Measurements from ENCODE around the gene KBTBD4.
"Not testable (repeated sequence)": the region's sequence is repeated elsewhere in the genome, so short reads cannot be mapped to it uniquely, and the experiment has no call there.

Gene KBTBD4

GRCh38 chr11:47589977-47590861 is 11.4 kb upstream of the KBTBD4 start:
- no peak for DNase-seq

DNA sequence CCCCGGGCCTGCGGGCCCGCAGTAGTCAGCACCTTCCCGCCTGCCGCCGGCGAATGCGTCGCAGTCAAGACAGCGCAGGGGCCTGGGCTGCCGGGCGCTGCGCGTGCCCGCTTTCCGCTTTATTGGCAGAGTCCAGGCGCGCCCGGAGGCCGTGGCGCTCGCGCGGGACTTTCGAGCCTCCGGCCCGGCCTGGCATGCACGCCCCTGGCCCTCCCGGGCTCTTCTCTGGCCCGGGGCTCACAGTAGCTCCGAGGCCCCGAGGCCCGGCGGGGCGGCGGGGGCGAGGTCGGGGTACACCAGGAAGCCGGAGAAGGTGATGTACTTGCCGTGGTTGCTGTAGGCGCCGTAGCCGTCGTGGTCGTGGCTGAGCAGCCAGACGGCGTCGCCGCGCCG is 10.8 kb upstream of the KBTBD4 start:
- no peak for DNase-seq

- no peak for DNase-seq
Observed at GRCh38 chr11:47589118-47589517, 10.3 kb upstream of the KBTBD4 start.

DNA sequence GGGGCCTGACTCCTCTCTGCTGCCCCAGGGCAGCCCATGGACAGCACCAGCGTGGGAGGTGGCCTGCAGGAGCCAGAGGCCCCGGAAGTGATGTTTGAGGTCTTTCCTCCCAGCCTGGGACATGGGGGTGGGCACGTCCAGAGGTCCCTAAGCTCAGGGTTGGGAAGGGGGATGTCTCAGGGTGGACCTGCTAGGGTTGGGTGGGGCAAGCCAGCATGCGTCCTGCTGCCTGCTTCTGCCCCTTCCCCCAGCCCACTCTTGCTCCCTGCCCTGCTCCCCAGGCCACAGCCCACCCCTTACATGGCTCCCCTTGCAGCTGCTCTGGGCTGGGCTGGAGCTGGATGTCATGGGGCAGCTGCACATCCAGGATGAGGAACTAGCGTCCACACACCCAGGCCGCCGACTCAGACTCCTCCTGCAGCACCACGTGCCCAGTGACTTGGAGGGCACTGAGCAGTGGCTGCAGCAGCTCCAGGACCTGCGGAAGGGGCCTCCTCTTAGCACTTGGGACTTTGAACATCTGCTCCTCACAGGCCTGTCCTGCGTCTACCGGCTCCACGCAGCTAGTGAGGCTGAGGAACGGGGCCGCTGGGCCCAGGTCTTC is 9.1 kb upstream of the KBTBD4 start:
- DNase-seq: peak; percentile 87 to 92 (median 88)

GRCh38 chr11:47587039-47587716 is 8.4 kb upstream of the KBTBD4 start:
- DNase-seq: peak in 1 of 3 donors; percentile 22

DNA sequence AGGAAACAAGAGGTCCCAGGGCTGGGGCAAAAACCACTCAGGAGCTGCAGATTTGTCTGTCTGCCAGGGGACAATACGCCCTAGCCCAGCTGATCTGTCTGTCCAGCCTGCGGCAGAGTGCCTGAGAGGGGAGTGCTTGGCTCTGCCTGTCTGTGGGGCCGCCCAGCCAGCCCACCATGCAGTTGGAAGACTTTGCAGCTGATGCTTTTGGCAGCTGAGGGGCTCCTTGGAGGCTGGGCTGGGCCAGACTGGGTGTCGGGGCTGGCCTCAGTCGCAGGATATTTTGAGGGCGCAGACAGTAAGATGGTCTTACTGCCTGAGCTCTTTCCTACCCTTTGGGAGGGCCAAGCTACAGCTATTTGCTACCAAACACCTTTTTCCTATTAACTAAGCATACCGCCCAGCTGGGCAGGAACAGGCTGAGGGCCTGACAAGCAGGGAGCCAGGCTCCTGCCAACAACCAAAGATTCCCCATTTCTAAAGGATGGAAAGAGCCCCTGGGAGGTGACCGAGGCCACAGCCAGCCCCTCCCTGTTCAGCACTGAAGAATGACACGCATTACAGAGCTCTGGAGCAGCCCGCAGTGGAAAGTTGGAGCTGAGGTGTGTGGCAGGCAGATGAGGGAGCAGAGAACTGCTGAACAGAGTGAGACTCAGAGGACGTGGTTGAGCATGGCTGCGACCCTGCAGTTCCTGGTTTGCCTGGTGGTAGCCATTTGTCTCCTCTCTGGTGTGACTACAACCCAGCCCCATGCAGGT is 7.5 kb upstream of the KBTBD4 start, which contains the start of gene FAM180B:
TSS of gene FAM180B (plus strand) at position 581 of the 758 bp plus-strand sequence. CDS start at position 672, 91 bp downstream.
- DNase-seq: no peak

GRCh38 chr11:47583844-47584243 is 5.1 kb upstream of the KBTBD4 start:
- no peak for DNase-seq

DNA sequence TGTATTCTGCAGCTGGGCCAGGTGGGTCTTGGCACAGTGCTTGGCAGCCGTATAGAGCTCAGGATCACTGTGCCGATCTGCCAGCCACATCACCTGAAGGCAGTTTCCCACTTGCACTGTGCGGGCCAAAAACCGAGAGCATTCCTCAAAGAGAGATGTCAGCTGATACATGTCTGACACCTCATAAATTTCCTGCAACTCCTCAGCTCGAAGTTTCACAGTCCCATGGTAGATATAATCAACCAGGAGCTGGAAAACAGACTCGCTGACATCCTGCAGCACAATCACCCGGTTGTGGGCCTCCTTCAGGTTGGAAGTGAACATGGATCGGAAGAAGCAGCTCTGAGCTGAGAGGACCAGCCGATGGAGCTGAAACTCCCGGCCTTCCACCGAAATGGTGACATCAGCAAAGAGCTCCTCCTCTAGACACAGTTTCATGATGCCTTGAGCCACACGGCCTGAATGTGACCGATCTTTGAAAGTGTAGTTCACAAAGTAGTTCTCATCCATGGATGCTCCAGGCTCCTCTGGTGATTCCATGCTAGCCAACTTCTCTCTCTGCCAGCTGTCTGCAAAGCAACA is 1.2 kb downstream of the KBTBD4 start:
- DNase-seq: no peak

DNA sequence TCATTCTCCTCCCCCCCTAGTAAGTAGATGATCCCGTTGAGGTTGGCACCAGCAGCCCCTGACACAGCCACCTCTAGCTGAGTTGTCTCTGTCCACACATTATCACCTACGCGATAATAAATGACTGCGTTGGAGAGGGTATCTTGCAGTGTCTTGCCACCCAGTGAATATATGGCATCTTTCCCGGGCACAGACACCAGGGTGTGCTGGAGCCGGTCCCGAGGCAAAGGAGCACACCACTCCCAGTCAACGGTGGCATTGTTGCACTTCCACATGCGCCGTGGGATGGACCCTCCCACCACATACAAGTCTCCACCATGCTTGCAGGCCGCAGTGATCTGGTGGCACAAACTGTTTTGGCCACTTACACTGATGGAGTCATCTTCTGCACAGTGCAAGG is 5.4 kb downstream of the KBTBD4 start:
- no peak for DNase-seq

- no peak for DNase-seq
Observed at GRCh38 chr11:47572715-47573255, 6.0 kb downstream of the KBTBD4 start.

- DNase-seq: no peak
Observed at GRCh38 chr11:47571895-47572294, 6.9 kb downstream of the KBTBD4 start.

DNA sequence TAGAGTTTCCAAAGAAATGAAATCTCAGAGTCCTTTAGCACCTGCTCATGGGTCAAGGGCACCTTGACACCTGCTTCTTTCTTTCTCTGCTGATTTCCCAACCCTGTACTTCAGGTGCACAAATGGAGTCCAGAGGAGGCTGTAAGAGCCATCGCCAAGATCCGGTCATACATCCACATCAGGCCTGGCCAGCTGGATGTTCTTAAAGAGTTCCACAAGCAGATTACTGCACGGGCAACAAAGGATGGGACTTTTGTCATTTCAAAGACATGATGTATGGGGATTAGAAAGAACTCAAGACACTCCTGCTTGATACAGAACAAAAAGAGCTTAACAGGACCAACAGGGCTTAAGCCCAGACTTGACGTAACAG is 7.4 kb downstream of the KBTBD4 start:
- DNase-seq: no peak

- DNase-seq: peak; percentile 41 to 45 (median 42)
Observed at GRCh38 chr11:47570651-47571356, 8.0 kb downstream of the KBTBD4 start.

DNA sequence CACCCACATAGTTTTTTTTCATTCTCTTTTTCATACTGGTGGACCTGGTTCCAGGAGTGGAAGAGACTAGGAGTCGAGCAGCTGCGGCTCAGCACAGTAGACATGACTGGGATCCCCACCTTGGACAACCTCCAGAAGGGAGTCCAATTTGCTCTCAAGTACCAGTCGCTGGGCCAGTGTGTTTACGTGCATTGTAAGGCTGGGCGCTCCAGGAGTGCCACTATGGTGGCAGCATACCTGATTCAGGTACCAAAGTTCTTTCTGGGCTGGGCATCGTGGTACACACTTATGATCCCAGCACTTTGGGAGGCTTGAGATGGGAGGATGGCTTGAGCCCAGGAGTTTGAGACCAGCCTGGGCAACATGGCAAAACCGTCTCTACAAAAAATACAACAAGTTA is 9.1 kb downstream of the KBTBD4 start:
- DNase-seq: no peak

DNA sequence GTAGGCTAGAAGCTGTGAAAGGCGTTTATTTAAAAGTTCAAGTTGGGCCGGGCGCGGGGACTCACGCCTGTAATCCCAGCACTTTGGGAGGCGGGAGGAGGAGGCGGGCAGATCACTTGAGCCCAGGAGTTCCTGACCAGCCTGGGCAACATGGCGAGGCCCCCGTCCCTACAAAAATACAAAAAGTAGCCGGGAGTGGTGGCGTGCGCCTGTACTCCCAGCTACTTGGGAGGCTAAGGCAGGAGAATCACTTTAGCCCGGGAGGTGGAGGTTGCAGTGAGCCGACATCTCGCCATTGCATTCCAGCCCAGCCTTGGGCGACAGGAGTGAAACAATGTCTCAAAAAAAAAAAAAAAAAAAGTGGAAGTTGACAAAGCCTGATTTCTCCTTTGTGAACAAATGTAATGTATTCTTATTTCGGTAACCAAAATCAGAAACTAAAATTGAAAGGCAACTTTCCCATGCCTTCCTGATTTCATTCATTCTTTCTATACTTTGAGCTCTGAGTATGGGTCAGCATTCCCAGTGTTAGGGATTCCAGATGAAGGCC is 12.5 kb downstream of the KBTBD4 start:
- DNase-seq: peak; percentile 45 to 69 (median 46)

DNA sequence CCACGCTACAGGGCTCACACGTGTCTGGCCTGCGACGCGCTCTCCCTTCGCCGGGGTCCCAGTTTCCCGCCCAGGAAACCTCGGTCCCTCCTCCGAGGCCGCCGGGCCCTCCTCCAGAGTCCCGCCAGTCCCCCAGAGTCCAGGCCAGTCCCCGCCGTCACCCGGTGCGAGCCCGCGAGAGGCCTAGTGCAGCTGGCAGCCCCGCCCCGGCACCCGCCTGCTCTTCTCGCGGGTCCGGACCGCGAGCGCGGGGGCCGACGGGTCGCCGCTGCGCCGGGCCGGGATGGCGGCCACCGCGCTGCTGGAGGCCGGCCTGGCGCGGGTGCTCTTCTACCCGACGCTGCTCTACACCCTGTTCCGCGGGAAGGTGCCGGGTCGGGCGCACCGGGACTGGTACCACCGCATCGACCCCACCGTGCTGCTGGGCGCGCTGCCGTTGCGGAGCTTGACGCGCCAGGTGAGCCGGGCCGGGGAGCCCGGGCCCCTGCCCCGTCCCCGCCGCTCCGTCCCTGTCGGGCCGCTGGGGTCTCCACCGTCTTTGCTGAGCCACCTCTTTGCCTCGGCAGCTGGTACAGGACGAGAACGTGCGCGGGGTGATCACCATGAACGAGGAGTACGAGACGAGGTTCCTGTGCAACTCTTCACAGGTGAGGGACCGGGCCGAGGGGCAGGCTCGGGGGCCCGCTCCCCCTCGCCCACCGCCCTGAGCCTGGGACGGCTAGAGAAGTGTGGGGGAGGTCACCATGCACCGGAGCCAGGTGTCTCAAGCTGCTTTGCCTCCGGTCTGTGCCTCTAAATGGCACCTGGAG is 13.2 kb downstream of the KBTBD4 start, which contains the start of gene PTPMT1:
TSS of gene PTPMT1 (plus strand) at position 260 of the 809 bp plus-strand sequence. CDS start at position 284, 24 bp downstream.
- DNase-seq: peak; percentile 83 to 94 (median 89)

DNA sequence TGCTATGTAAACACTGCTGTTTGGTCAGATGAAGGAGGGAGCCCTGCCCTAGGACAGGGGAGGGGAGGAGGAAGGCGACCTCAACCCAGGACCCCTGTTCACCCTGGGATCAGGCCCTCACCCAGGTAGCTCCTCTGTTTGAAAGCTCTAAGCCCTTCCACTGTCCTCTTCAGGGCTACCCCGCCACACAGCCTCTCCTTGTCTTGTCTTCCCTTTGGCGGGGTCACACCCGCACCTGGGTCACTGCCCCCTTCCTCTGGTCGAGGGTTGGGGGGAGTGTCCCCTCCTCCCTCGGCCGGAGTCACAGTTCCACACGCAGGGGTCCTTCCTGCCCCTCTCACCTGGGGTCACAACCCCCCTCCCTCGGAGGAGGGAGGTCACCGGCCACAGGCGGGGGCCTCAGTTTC is 13.8 kb downstream of the KBTBD4 start:
- DNase-seq: no peak

GRCh38 chr11:47564366-47564765 is 14.4 kb downstream of the KBTBD4 start:
- DNase-seq: not testable (repeated sequence)

DNA sequence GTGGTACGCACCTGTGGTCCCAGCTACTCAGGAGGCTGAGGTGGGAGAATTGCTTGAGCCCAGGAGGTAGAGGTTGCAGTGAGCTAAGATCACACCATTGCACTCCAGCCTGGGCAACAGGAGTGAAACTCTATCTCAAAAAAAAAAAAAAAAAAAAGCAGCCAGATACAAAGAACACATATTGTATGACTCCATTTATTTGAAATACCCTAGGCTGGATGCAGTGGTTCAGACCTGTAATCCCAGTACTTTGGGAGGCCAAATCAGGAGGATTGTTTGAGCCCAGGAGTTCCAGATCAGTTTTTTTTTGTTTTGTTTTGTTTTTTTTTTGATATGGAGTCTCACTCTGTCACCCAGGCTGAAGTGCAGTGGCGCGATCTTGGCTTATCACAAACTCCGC is 16.4 kb downstream of the KBTBD4 start:
- DNase-seq: not testable (repeated sequence)

DNA sequence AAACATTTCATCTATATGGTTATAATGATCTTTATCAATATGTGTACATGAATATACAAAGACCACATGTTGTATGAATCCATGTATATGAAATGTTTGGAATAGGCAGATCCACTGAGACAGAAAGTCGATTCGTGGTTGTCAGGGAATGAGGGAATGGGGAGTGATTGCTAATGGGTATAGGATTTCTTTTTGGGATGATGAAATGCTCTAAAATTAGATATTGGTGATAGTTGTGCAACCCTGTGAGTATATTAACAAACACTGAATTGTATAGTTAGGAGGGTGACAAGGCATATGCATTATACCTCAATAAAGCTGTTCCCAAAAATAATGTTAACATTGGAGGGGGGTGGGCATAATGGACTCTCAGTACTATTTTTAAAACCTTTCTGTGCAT is 18.3 kb downstream of the KBTBD4 start:
- no peak for DNase-seq
